ENCODE measurements around the gene NREP.

NREP gene

DNA sequence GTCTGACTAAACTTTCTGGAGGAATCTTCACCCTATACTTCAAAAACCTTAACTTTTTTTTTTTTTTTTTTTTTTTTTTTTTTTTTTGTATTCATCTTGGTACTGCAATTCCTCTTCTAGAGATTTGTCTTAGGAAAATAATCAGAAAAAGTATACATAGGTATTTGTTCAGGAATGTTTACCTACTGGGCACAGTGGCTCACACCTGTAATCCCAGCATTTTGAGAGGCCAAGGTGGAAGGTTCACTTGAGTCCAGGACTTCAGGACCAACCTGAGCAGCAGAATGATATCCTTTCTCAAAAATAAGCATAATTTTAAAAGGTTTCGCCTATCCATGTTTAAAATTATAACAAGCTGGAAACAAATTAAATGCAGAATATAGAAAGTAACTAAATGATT is 33.3 kb upstream of the NREP start:
- no peak overlapping the region for H3K4me3 ChIP-seq
- DNase-seq (ENCODE audit: low spot score) = no peak
- TF ChIP-seq, protein P1, sequence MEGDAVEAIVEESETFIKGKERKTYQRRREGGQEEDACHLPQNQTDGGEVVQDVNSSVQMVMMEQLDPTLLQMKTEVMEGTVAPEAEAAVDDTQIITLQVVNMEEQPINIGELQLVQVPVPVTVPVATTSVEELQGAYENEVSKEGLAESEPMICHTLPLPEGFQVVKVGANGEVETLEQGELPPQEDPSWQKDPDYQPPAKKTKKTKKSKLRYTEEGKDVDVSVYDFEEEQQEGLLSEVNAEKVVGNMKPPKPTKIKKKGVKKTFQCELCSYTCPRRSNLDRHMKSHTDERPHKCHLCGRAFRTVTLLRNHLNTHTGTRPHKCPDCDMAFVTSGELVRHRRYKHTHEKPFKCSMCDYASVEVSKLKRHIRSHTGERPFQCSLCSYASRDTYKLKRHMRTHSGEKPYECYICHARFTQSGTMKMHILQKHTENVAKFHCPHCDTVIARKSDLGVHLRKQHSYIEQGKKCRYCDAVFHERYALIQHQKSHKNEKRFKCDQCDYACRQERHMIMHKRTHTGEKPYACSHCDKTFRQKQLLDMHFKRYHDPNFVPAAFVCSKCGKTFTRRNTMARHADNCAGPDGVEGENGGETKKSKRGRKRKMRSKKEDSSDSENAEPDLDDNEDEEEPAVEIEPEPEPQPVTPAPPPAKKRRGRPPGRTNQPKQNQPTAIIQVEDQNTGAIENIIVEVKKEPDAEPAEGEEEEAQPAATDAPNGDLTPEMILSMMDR (IDR thresholded peaks at IDR 0.05) = no peak

DNA sequence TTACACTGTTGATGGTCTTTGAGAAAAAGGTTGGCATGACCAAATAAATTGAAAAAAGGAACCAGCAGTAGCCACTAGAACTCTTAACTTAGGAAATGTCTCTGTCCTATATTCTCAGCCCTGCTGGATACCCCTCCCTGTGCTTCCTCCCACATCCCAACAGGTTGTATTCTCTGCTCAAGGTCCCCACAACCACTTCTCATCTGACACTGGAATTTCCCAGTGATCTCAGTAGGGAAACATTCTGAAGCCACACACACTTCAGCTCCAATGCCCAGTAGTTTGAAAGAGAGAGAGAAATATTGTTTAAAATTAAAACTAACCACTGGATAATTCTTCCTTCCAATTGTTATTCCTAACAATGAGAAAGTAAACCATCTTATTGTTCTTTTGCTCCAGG is 30.0 kb upstream of the NREP start:
- no peak for DNase-seq (ENCODE audit: low spot score)
- TF ChIP-seq, protein P1 (IDR thresholded peaks at IDR 0.05) = no peak
- H3K4me3 ChIP-seq = no peak overlapping the region
- H3K27ac ChIP-seq = no peak overlapping the region

More for the DNA sequence above, 33.3 kb upstream of the NREP start:
- H3K27ac ChIP-seq = no peak overlapping the region

DNA sequence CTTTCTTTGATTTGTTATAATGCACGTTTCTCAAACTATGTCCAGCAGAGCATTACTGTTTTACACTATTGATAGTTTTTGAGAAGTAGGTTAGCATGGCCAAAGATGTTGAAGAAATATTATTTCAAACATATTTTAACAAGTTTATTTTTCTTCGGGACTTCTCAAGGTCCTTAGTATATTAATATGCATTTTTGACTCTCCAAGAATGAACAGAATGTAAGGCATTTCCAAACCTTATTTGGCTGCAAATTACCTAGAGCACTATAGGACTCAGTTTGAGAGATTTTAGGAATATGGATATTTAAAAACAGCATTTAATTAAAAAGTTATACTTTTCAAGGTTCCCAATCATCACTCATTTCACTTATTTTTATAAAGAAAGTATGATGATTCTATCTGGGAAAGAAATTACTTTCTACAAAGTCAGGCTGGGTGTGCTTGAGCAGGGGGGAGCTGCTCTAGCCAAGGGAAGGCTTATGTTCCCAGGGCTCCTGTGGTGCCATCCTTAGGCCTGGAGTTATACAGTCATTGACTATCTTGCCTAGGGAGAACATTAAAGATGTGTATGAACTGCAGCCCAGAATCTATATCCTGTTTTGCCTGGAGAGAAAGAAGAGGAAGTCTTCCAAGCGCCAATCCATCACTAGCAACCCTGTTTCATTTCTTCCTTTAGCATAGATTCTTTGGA is 27.6 kb upstream of the NREP start:
- H3K27ac ChIP-seq = no peak overlapping the region
- TF ChIP-seq, protein P1 (IDR thresholded peaks at IDR 0.05) = no peak

DNA sequence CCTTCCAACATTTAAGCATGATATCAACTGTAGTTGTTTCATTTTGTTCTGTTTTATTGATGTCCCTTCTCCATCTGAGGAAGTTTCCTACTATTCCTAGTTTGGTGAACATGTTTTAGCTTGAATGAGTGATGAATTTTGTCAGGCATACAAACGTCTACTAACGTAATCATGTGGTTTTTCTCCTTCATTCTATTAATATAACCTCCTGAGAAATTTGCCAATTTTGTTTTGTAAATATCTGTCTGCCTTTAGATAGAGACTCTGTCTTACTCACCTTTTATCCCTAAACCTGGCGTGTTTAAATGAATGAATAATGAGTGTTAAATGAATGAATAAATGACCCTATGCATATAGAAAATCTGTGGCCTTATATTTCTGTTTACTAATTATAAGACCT is 26.5 kb upstream of the NREP start:
- DNase-seq (ENCODE audit: low spot score) = no peak
- H3K27ac ChIP-seq = no peak overlapping the region
- TF ChIP-seq, protein P1 (IDR thresholded peaks at IDR 0.05) = no peak
- H3K4me3 ChIP-seq = no peak overlapping the region

More for the DNA sequence above, 27.6 kb upstream of the NREP start:
- no peak overlapping the region for H3K4me3 ChIP-seq
- no peak for DNase-seq (ENCODE audit: low spot score)

DNA sequence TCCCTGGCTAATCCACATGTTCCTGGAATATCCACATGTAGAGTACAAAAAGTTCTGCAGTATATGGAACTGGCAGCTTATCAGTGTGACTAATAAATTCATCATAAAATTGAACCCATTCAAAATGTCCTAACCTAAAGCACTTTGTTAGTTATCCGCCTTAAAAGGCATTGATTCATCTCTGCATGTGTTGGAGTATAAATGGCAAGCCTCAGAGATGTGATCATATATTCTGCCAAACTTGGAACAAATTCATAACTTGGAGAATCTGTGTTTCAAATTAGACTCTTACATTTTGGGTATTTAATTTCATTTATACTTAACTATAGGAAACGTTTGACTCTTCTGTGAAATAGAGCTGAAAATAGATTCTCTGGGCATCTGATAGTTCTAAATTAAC is 25.2 kb upstream of the NREP start:
- TF ChIP-seq, protein P1 (IDR thresholded peaks at IDR 0.05) = no peak
- H3K4me3 ChIP-seq = no peak overlapping the region
- H3K27ac ChIP-seq = no peak overlapping the region
- no peak for DNase-seq (ENCODE audit: low spot score)

DNA sequence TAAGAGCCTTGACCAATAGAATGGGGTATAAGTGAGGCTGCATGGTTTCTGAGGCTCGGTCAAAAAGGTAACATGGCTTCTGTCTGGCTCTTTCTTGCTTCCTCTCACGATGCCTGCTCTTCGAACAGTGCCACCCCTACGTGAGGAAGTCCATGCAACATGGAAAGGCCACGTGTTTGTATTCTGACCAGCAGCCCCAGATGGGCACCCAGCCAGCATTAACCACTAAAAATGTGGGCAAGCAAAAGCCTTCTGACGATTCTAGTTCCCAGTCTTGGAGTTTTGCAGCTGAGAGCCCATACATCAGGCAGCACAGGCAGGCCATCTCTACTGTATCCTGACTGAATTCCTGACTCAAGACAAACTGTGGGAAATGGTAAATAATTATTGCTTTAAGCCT is 24.2 kb upstream of the NREP start:
- TF ChIP-seq, protein P1 (IDR thresholded peaks at IDR 0.05) = no peak
- H3K27ac ChIP-seq = no peak overlapping the region
- DNase-seq (ENCODE audit: low spot score) = no peak

DNA sequence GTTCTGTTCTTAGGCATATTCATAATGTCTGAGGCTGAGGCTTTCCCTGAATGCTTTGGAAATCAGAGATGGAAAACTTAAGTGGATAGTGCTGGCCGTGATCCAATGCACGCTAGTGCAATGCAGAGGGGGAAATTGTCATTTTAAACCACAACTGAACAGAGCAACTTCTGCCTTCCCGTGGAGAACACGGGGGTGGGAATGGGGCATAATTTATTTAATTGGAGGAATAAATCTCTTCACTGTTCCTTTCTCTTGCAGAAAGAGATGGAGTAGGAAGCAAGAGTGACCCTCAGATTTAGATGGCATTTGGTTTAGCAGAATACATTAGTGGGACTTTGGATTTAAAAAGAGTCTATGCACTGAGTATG is 22.9 kb upstream of the NREP start:
- no peak overlapping the region for H3K27ac ChIP-seq
- TF ChIP-seq, protein P1 (IDR thresholded peaks at IDR 0.05) = no peak
- no peak for DNase-seq (ENCODE audit: low spot score)
- H3K4me3 ChIP-seq = no peak overlapping the region

More for the DNA sequence above, 24.2 kb upstream of the NREP start:
- H3K4me3 ChIP-seq = no peak overlapping the region
